ENCODE results near the gene DCAF5.

GRCh38 chr14:69171569-69171968 lies 18.6 kb upstream of the DCAF5 start:
- TF ChIP-seq CTCF (IDR thresholded peaks at IDR 0.05; ENCODE audit: insufficient read depth, low read length) (no peak), GABPA (IDR thresholded peaks at IDR 0.05; ENCODE audit: low read depth) (no peak)

Measured in HL-60 (cell line).